K562 (cell line): ENCODE data around the gene GDAP1L1. TPM values are rescaled to one million over a fixed set of nuclear protein-coding genes. Genes with fewer than 3 reads are reported as not detected.

Experiments
- ATAC-seq: fragments of 200-7000 bp; cut with Tn5 transposase; 3 replicates; pipeline ENCODE4 v1.9.1; 2020; ENCODE audit warnings: moderate library complexity
- BruUV-seq: library from RNA; stranded (reverse); fragments of 400-500 nt; replicated peaks from 2 replicates; lab custom pipeline; 2021; lab: Mats Ljungman, UMichigan
- CTCF ChIA-PET: fragments of 300-600 bp; formaldehyde crosslinking; extraction: SDS; loops from one replicate; lab custom pipeline; 2021; ENCODE audit warnings: low intra/inter-chr PET ratio; lab: Yijun Ruan, JAX
- POLR2A ChIA-PET: fragments of 300-600, 350-650 bp; sonication (Branson Sonifier 250); formaldehyde crosslinking; extraction: SDS; loops from one replicate; lab custom pipeline; 2021; ENCODE audit warnings: antibody characterized with exemption, inconsistent platforms; lab: Yijun Ruan, JAX
- DNase-seq, 4 experiments: peaks; one replicate each; pipeline versions ENCODE4 v3.0.0 to v3.0.0-alpha.2; 2011 to 2018; ENCODE audit warnings: low spot score in 3 of 4, mixed read lengths in 3 of 4; ENCODE audit errors: extremely low read depth in 1 of 4
- FAIRE-seq: peaks from 2 replicates; lab custom pipeline; 2011; peaks lifted over from hg19 to GRCh38; lab: Jason Lieb, UNC
- H2AFZ ChIP-seq: 2 replicates; pipeline ENCODE4 v1.6.0; 2011; ENCODE audit warnings: low read depth, low read length, control low read depth, inconsistent platforms
- H3K27ac ChIP-seq: fragments of 200-600 bp; 3 replicates; pipeline ENCODE4 v1.8.0; 2011; ENCODE audit warnings: low read depth, mild to moderate bottlenecking, control low read depth, inconsistent platforms, low read length, moderate library complexity, mixed read lengths; ENCODE audit errors: extremely low read depth
- H3K27me3 ChIP-seq, 2 experiments: fragments of 300-600 bp in 1 of 2; 2 replicates in 1 of 2; 3 replicates in 1 of 2; pipeline versions ENCODE4 v1.6.0 to v1.8.0; 2011; ENCODE audit warnings: inconsistent platforms in 2 of 2, low read length in 2 of 2, mild to moderate bottlenecking in 1 of 2, mixed read lengths in 1 of 2, moderate library complexity in 1 of 2; ENCODE audit not compliant: control insufficient read depth in 2 of 2, insufficient read depth in 2 of 2
- H3K36me3 ChIP-seq: fragments of 300-600 bp; 3 replicates; pipeline ENCODE4 v1.8.0; 2011; ENCODE audit warnings: mild to moderate bottlenecking, low read length, inconsistent platforms; ENCODE audit not compliant: control insufficient read depth, insufficient read depth
- H3K4me1 ChIP-seq, 2 experiments: fragments of 200-600 bp in 1 of 2; replicated peaks in 1 of 2; 2 replicates in 1 of 2; 3 replicates in 1 of 2; pipeline versions ENCODE4 v1.5.1 to v1.8.0; 2011; ENCODE audit warnings: inconsistent platforms in 2 of 2, low read length in 2 of 2, mild to moderate bottlenecking in 1 of 2, mixed read lengths in 1 of 2, moderate library complexity in 1 of 2; ENCODE audit not compliant: control insufficient read depth in 2 of 2, insufficient read depth in 2 of 2
- H3K4me2 ChIP-seq: 2 replicates; pipeline ENCODE4 v1.6.1; 2011; ENCODE audit warnings: low read length, control low read depth, inconsistent platforms, mixed read lengths; ENCODE audit not compliant: insufficient read depth
- H3K4me3 ChIP-seq: fragments of 200-600 bp; sonication (generic), shearing (Covaris generic); 2 replicates; pipeline ENCODE4 v1.5.1; 2016; ENCODE audit warnings: control low read depth, inconsistent platforms
- H3K79me2 ChIP-seq: fragments of 200-600 bp; 3 replicates; pipeline ENCODE4 v1.8.0; 2011; ENCODE audit warnings: low read length, inconsistent platforms; ENCODE audit not compliant: control insufficient read depth, insufficient read depth
- H3K9ac ChIP-seq, 2 experiments: 2 replicates each; pipeline versions ENCODE4 v1.6.0 to v1.6.1; 2011; ENCODE audit warnings: low read depth in 2 of 2, low read length in 2 of 2, control low read depth in 1 of 2, inconsistent platforms in 1 of 2, mild to moderate bottlenecking in 1 of 2, mixed read lengths in 1 of 2; ENCODE audit not compliant: insufficient read depth in 1 of 2
- H3K9me1 ChIP-seq: one replicate; pipeline ENCODE4 v1.6.0; 2011; ENCODE audit warnings: inconsistent platforms, mild to moderate bottlenecking, low read length, moderate library complexity; ENCODE audit not compliant: control insufficient read depth, insufficient read depth
- H3K9me3 ChIP-seq: replicated peaks from 2 replicates; pipeline ENCODE4 v1.5.1; 2011; ENCODE audit warnings: low read depth, low read length, inconsistent platforms; ENCODE audit not compliant: control insufficient read depth, insufficient read depth
- H4K20me1 ChIP-seq: replicated peaks from 2 replicates; pipeline ENCODE4 v1.6.1; 2011; ENCODE audit warnings: low read length, inconsistent platforms, mixed read lengths; ENCODE audit not compliant: control insufficient read depth, insufficient read depth
- BACH1 ChIP-seq: fragments of 200-800 bp; sonication (Bioruptor generic); IDR thresholded peaks from 2 replicates; pipeline ENCODE4 v1.6.1; 2016; ENCODE audit warnings: missing genetic modification characterization, missing compliant biosample characterization
- BRD4 ChIP-seq: fragments of 200-600 bp; sonication (generic); IDR thresholded peaks from 2 replicates; pipeline ENCODE4 v1.6.1; 2017; ENCODE audit warnings: inconsistent platforms
- HOXB6 ChIP-seq: fragments of 250-450 bp; sonication (Bioruptor Pico); IDR thresholded peaks from 2 replicates; pipeline ENCODE4 v1.5.1; 2022; ENCODE audit warnings: mild to moderate bottlenecking, borderline replicate concordance
- NFE2 ChIP-seq: IDR thresholded peaks from 2 replicates; pipeline ENCODE4 v1.6.1; 2014; ENCODE audit warnings: antibody characterized with exemption, low read depth
- RBM22 ChIP-seq: fragments of 200-400 bp; formaldehyde crosslinking; IDR thresholded peaks from 2 replicates; pipeline ENCODE4 v1.6.1; 2018; ENCODE audit warnings: low read length, low read depth; ENCODE audit not compliant: poor library complexity, severe bottlenecking
- XRCC3 ChIP-seq: fragments of 450-650 bp; IDR thresholded peaks from 2 replicates; pipeline ENCODE4 v1.6.1; 2017; ENCODE audit warnings: mild to moderate bottlenecking, moderate library complexity
- ZNF324 ChIP-seq: fragments of 250-450 bp; sonication (Bioruptor Pico); IDR thresholded peaks from 2 replicates; pipeline ENCODE4 v1.4.0; 2020; ENCODE audit warnings: mild to moderate bottlenecking
- ZNF668 ChIP-seq: fragments of 250-450 bp; sonication (Bioruptor Pico); IDR thresholded peaks from 2 replicates; pipeline ENCODE4 v1.8.0; 2022; ENCODE audit warnings: mild to moderate bottlenecking, inconsistent platforms
- WGBS: fragments of 100-300 bp; shearing (Covaris generic); methylation state at CpG from one replicate; pipeline ENCODE4 v1.1.6; 2016; ENCODE audit warnings: low coverage, mixed read lengths; ENCODE audit not compliant: insufficient coverage; ENCODE audit errors: missing lambda C conversion rate; 5-methylcytosine and 5-hydroxymethylcytosine counted together
- in situ Hi-C: fragments of 300-500 bp; cut with MboI; formaldehyde crosslinking; loops from 4 replicates; pipeline ENCODE4 v1.15.0; 2018; ENCODE audit warnings: inconsistent platforms, mixed read lengths
- intact Hi-C: fragments of 100-400 bp; cut with micrococcal nuclease; formaldehyde crosslinking; loops from 2 replicates; pipeline ENCODE4 v1.14.2; 2022
- polyA plus RNA-seq, 8 experiments: library from polyadenylated mRNA; depleted of rRNA in 4 of 8; stranded (reverse) in 5 of 8; unstranded in 3 of 8; fragments of >200 nt; fragmentation: Nextera tagmentation in 2 of 8; fragmentation: Illumina TruSeq in 1 of 8; extraction: Ambion mirVana in 2 of 8; extraction: Trizol in 1 of 8; gene quantifications; 2 replicates each; pipeline versions ENCODE4 v1.2.1 to v1.2.3, GENCODE V29; 2011 to 2014; ENCODE audit warnings: inconsistent platforms in 1 of 8, missing spikeins in 1 of 8
- total RNA-seq, 7 experiments: library from RNA; depleted of rRNA in 6 of 7; stranded (reverse); fragments of >200 nt in 6 of 7; fragmentation: Illumina TruSeq in 2 of 7; extraction: Trizol in 2 of 7; gene quantifications; 2 replicates each; pipeline versions ENCODE4 v1.2.1 to v1.2.3, GENCODE V29; 2011 to 2021; ENCODE audit warnings: low replicate concordance in 1 of 7
- TF ChIP-seq, protein P1 (sequence below): sonication (generic); formaldehyde crosslinking; IDR thresholded peaks from 2 replicates; pipeline ENCODE4 v1.8.0; 2023; ENCODE audit warnings: mild to moderate bottlenecking, missing genetic modification reagents

The GDAP1L1 gene
- total and polyA plus RNA-seq, 9 of the 15 experiments (the other 6 are each of a cell fraction or from before 2014, with no cell fraction given): 0.06 to 0.40 (median 0.19) TPM; not detected in 5

DNA sequence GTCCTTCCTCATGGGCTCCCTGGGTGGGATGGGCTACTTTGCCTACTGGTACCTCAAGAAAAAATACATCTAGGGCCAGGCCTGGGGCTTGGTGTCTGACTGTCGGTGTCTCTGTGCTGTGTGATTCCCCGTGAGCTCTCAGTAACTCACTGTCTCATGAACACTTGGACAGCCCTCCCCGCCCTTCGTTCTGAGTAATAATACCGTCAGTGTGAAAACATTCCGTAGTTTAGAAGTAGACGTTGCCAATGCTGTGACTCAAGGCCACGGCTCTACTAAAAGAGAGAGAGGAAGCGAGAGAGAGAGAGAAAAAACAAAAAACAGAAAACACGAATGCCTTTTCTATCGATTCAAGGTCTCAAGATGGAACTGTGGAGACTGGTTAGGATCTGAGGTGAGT, 32.1 kb downstream of the GDAP1L1 start:
- Histone ChIP-seq H3K79me2 (no peaks in the 10 kb centered on the region), H3K9me3 (no peaks in the 10 kb centered on the region), H3K36me3 (no peaks in the 10 kb centered on the region), H3K27me3 (peaks cover 25 to 42% of the 10 kb centered on the region in 2 experiments; a peak in 4 of 5 replicates), H4K20me1 (peaks cover 5% of the 10 kb centered on the region; the same call in 1 of the 2 replicates), H3K4me2 (no peak overlapping the region), H3K27ac (no peak overlapping the region), H2AFZ (no peak overlapping the region), H3K9ac (no peak overlapping the region), H3K4me1 (no peaks in the 10 kb centered on the region), H3K9me1 (no peaks in the 10 kb centered on the region), H3K4me3 (no peak overlapping the region)
- no TSS peak for BruUV-seq
- DNase-seq (no peak), ATAC-seq (no peak), FAIRE-seq (no peak)
- ChIA-PET CTCF (no interaction called here), POLR2A (no interaction called here)
- TF ChIP-seq NFE2 (no peak), BACH1 (tag) (no peak), XRCC3 (no peak), ZNF324 (CRISPR knock-in tag) (no peak), HOXB6 (no peak), RBM22 (no peak), BRD4 (no peak), ZNF668 (no peak)
- TF ChIP-seq, protein P1, sequence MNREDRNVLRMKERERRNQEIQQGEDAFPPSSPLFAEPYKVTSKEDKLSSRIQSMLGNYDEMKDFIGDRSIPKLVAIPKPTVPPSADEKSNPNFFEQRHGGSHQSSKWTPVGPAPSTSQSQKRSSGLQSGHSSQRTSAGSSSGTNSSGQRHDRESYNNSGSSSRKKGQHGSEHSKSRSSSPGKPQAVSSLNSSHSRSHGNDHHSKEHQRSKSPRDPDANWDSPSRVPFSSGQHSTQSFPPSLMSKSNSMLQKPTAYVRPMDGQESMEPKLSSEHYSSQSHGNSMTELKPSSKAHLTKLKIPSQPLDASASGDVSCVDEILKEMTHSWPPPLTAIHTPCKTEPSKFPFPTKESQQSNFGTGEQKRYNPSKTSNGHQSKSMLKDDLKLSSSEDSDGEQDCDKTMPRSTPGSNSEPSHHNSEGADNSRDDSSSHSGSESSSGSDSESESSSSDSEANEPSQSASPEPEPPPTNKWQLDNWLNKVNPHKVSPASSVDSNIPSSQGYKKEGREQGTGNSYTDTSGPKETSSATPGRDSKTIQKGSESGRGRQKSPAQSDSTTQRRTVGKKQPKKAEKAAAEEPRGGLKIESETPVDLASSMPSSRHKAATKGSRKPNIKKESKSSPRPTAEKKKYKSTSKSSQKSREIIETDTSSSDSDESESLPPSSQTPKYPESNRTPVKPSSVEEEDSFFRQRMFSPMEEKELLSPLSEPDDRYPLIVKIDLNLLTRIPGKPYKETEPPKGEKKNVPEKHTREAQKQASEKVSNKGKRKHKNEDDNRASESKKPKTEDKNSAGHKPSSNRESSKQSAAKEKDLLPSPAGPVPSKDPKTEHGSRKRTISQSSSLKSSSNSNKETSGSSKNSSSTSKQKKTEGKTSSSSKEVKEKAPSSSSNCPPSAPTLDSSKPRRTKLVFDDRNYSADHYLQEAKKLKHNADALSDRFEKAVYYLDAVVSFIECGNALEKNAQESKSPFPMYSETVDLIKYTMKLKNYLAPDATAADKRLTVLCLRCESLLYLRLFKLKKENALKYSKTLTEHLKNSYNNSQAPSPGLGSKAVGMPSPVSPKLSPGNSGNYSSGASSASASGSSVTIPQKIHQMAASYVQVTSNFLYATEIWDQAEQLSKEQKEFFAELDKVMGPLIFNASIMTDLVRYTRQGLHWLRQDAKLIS (CRISPR knock-in tag): no peak
- intact Hi-C loops (no loop called here), in situ Hi-C loops (no loop called here)
- 3% methylated on average over 11 of the region's 11 CpGs for WGBS
